Glomerular visceral epithelial cell (primary cell): ENCODE measurements around the gene CRY2.
A peak's percentile ranks its signal among the peaks of the same experiment; 100 is the strongest.
"Not testable (repeated sequence)": the region's sequence is repeated elsewhere in the genome, so short reads cannot be mapped to it uniquely, and the experiment has no call there.

ENCODE experiments used
- DNase-seq: peaks from one replicate; pipeline ENCODE4 v3.0.0-alpha.2; 2016; ENCODE audit errors: extremely low spot score

The CRY2 gene

DNA sequence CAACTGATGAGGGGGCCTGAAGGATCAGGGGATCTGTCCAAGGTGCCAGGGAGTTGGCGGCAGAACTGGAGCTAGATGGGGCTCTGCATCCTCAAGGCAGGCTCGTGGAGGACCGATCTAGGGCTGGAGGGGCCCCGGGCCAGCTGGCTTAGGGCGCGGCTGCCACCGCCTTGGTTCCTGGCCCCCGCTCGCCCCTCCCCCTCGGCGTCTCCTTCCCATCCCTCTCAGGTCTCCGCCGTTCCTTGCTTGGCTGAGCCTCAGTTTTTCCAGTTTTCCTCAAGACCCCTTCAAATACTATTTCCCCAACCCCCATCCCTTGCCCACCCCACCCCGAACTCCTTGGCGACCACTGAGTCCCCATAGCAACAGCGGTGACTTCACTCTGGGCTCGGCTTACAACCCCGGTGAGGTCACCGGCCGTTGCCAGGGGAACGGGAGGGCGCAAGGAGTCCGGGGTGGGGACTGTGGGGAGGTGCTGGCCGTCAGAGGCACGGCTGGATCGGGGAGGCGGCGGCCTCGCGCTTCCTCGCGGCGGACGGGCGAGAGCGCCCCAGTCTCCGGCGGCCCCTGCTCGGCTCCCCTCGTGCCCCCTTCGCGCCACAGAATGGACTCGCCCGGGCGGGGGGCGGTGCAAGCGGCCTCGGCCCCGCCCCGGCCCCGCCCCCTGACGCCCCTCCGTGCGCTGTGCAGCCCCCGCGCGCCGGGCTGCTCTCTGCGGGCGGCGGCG lies 52.3 kb downstream of the CRY2 start:
- peak; percentile 88 for DNase-seq

GRCh38 chr11:45900175-45900800 lies 53.0 kb downstream of the CRY2 start:
- not testable (repeated sequence) for DNase-seq

GRCh38 chr11:45900916-45901617 lies 53.8 kb downstream of the CRY2 start:
- no peak for DNase-seq

DNA sequence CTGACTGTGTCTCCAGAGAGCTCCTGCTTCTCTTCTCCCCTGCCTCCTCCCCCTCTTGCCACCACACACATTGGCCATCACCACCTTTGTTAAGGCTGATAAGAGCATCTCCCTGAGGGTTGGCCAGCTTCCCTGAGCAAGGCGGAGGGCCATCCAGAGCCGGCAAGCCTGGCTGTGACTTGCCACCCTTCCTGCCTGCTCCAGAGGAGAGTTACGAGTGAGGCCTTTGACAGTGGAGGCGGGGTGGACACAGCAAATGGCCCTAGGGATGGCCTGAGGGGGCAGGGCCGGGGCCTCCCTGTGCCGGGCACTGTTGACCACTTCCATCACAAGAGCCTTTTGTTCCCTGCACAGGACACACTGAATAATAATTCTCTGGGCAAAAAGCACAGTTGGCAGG lies 54.4 kb downstream of the CRY2 start:
- no peak for DNase-seq

- no peak for DNase-seq
Observed at GRCh38 chr11:45902452-45903380, 55.4 kb downstream of the CRY2 start.

GRCh38 chr11:45904309-45904915 lies 57.1 kb downstream of the CRY2 start:
- DNase-seq = no peak

DNA sequence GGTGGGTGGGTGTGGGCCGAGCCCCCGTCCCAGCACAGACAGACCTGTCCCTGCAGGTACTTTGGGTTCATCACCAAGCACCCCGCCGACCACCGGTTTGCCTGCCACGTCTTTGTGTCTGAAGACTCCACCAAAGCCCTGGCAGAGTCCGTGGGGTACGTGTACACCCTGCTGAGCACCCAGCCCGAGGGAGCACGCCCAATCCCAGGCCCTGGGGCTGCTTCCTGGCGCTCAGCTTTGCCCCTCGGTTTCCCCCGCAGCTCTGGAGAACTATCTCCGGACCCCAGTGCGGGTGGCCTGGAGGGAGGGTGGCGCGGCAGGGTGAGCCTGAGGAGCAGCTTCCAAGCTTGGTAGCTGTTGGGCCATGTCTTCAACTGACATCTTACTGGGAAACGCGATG lies 57.8 kb downstream of the CRY2 start:
- DNase-seq = no peak

GRCh38 chr11:45905576-45905975 lies 58.3 kb downstream of the CRY2 start:
- DNase-seq = not testable (repeated sequence)

- no peak for DNase-seq
Observed at GRCh38 chr11:45906096-45906682, 58.9 kb downstream of the CRY2 start.

DNA sequence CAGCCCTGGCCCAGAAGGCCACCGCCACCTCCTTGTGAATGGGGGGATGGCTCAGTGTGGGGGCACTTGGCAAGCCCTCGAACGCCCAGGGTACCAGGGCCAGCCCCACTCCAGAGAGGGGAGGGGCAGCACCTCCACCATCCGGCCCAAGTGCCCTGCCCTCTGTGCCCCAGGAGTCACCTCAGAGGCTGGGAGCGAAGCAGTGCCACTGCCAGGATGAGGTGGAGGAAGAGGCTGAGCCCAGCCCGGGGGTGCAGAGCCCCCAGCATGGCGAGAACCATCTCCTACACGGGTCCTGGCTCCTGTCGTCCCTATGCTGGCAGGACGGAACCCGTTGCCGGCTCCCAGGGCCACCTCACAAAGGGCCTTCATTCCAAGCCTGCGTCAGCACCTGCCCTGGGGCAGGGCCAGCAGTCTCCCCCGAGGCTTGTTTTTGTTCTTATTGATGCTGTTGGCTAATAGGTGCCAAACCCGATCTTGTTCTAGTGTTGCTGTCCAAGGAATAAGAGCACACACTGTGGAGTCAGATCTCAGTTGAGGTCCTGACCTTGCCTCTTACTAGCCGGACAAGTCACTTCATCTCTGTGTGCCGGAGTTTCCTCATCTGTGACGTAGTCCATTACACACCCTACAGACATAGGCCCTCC lies 59.8 kb downstream of the CRY2 start, which contains the start of gene FREY1:
Gene FREY1, minus strand, starts transcription at position 307 of the 647 bp plus-strand sequence. Its CDS starts 26 bp downstream, at position 281.
- no peak for DNase-seq

GRCh38 chr11:45907911-45908370 lies 60.7 kb downstream of the CRY2 start:
- DNase-seq = no peak

DNA sequence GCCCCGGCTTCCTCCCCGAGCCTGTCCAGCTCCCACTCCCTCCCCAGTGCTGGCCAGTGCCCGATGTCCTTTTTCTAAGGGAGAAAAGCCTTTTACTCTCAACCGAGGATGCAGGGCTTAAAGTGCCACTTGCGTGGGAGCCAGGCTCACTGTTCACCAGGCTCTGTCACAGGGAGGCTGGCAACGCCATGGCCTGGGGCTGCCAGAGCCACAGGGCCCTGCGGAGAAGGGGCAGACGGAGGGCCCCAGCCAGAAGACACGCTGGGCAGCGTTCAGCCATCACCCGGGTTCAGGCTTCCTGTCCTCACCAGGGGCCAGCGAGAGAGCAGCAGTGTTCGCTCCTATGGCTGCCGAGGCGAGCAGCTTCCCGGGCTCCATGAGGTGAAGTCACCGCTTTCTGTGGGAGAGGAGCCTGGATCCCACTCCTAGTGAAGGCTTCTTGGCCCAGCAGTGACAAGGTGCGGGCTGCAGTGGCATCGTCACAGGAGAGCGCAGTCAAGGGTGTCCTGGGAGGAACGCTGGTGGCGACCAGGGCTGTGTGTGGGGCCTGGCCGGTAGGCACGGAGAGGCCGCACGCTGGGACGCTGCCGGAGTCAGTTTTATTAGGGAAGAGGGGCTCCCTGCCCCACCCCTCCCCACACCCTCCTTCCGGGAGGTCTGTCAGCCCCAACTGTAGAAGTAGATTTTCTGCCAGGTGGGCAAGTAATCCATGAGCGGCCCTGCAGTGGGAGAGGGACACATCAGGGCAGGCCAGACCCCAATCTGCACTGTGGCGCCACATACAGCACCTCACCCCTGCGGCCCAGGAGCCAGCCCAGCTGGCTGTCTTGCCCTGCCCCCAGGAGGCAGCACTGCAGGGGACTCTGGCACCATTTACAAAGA lies 62.6 kb downstream of the CRY2 start:
- DNase-seq = no peak

DNA sequence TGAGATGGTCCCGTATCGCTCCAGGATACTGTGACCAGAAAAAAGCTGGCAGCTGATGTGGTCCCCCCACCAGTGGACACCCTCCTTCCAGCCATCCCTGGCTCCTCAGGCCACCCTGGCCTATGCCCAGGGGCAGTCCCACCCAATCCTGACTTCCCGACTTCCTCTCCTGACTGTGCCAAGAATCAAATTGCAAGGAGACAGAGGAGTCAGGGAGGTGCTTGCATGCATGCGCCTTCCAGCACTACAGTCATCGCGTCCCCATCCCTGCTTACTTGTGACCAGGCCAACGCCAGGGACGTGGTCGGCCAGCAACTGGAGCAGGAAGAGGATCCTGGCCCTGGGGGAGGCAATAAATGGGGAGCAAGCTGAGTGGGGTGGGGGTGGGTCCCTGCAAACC lies 63.3 kb downstream of the CRY2 start:
- no peak for DNase-seq

DNA sequence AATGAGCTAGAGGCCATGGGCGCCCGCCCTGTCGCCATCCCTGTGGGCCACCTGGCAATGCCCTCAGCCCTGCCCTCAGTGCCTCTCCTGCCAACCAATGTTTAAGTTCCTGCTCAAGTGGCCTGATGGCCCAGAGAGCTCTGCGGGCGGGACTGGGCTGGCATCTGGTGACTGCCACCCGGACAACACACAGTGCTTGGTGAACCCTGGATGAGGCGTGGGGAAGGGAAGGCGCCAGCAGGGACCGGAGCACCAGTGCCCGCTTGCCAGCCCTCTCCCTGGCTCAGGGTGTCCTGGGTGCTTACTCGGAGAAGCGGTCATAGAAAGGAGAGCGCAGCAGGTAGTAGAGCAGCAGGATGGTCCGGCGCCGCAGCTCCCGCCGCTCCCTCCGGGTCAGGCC lies 66.2 kb downstream of the CRY2 start:
- no peak for DNase-seq

- DNase-seq = no peak
Observed at GRCh38 chr11:45913942-45914635, 66.8 kb downstream of the CRY2 start.

DNA sequence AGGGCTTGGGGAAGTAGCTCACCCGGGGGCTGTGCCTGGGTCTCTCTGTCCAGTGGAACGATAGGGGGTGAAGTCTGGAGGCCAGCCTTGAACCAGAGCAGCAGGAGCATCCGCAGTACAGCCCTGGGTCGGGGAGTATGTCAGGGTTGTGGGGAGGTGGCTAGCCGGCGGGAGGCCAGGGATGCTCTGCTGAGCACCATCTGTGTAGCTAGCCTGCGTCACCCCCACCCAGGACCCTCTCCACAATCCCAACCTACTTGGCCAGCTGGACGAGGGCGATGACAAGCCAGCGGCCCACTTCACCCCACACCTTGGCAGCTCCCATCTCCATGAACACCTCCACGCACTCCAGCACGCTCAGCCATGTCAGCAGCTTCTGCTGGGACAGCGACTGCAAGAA lies 68.2 kb downstream of the CRY2 start:
- no peak for DNase-seq

GRCh38 chr11:45917286-45917622 lies 70.0 kb downstream of the CRY2 start:
- DNase-seq = no peak

DNA sequence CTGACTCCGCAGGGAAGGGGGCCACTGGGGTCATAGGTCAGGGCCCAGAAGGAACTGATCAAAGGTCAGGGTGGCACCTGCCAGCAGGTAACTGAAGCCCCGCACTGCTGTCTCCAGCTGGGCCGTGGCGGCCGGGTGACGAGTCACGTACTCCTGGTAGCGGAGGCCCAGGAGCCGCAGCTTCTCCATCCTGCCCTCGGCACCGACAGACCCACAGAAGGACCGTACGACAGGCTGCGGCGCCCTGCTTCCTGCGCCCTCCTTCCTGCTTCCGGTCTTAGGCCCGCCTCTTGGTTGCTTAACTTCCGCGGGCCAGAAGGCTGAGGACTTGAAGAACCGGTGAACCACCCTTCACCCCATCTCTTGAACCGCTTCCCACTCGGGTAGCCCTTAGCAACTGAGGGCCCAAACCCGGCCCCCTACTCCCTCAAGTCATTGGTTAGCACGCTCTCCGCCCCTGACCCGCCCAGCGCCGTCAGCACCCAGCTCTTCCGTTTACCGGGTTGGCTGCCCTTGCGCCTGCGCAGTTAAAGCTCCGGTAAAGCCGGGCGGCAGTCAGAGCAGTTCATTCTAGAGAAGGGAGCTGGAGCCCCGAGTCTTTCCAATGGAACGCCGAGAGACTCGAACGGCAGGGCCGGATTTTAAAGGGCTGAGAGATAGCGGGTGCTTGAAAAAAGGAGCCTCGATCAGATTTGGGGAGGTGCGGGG lies 70.5 kb downstream of the CRY2 start, which contains the start of gene PEX16:
Gene PEX16, minus strand, starts transcription at position 255 of the 708 bp plus-strand sequence. Its CDS starts 66 bp downstream, at position 189.
- DNase-seq = peak; percentile 98
